OCI-LY1 (cell line): Measurements from ENCODE around the gene UCN2.

Experiments used
- H2AFZ ChIP-seq: fragments of 200-600 bp; sonication (generic), shearing (Covaris generic); 2 replicates; pipeline ENCODE4 v1.6.0; 2014; ENCODE audit warnings: antibody characterized with exemption, mild to moderate bottlenecking, low read length
- H3F3A ChIP-seq: fragments of 200-600 bp; sonication (generic), shearing (Covaris generic); 2 replicates; pipeline ENCODE4 v1.6.0; 2014; ENCODE audit warnings: mild to moderate bottlenecking, antibody characterized with exemption, low read length, moderate library complexity; ENCODE audit not compliant: insufficient read depth
- H3K27ac ChIP-seq: fragments of 200-600 bp; sonication (generic); 2 replicates; pipeline ENCODE4 v1.5.1; 2014; ENCODE audit warnings: low read length, mixed run types, mild to moderate bottlenecking, low read depth; ENCODE audit not compliant: poor library complexity, severe bottlenecking
- H3K27me3 ChIP-seq: fragments of 200-600 bp; sonication (generic); 2 replicates; pipeline ENCODE4 v1.6.0; 2014; ENCODE audit warnings: antibody characterized with exemption, mild to moderate bottlenecking, low read length, moderate library complexity; ENCODE audit not compliant: insufficient read depth
- H3K36me3 ChIP-seq: fragments of 200-600 bp; sonication (generic); 2 replicates; pipeline ENCODE4 v1.6.1; 2014; ENCODE audit warnings: mild to moderate bottlenecking, antibody characterized with exemption, low read length, moderate library complexity, mixed read lengths; ENCODE audit not compliant: insufficient read depth
- H3K4me1 ChIP-seq: fragments of 200-600 bp; sonication (generic); 2 replicates; pipeline ENCODE4 v1.5.1; 2014; ENCODE audit warnings: mild to moderate bottlenecking, low read length, moderate library complexity; ENCODE audit not compliant: insufficient read depth, severe bottlenecking
- H3K4me2 ChIP-seq: fragments of 200-600 bp; sonication (generic), shearing (Covaris generic); 2 replicates; pipeline ENCODE4 v1.6.1; 2014; ENCODE audit warnings: low read length
- H3K4me3 ChIP-seq: fragments of 200-600 bp; sonication (generic); 2 replicates; pipeline ENCODE4 v1.5.1; 2014; ENCODE audit warnings: low read length, low read depth, mild to moderate bottlenecking, mixed read lengths; ENCODE audit not compliant: poor library complexity, severe bottlenecking
- H3K79me2 ChIP-seq: fragments of 200-600 bp; shearing (Covaris generic); 2 replicates; pipeline ENCODE4 v1.6.1; 2016; ENCODE audit warnings: mixed run types, low read length, mixed read lengths; ENCODE audit not compliant: insufficient read depth
- H3K9ac ChIP-seq: fragments of 200-600 bp; sonication (generic), shearing (Covaris generic); 2 replicates; pipeline ENCODE4 v1.6.1; 2014; ENCODE audit warnings: mild to moderate bottlenecking, low read length, mixed read lengths
- H3K9me2 ChIP-seq: fragments of 200-600 bp; sonication (generic), shearing (Covaris generic); 2 replicates; pipeline ENCODE4 v1.6.1; 2014; ENCODE audit warnings: low read depth, mild to moderate bottlenecking, low read length, mixed read lengths
- H3K9me3 ChIP-seq: fragments of 200-600 bp; shearing (Covaris generic); 2 replicates; pipeline ENCODE4 v1.6.1; 2014; ENCODE audit warnings: low read length, mixed read lengths
- H4K20me1 ChIP-seq: fragments of 200-600 bp; sonication (generic), shearing (Covaris generic); 2 replicates; pipeline ENCODE4 v1.6.0; 2016; ENCODE audit warnings: mild to moderate bottlenecking, low read length; ENCODE audit not compliant: insufficient read depth
- EZH2 ChIP-seq: fragments of 200-600 bp; sonication (generic), shearing (Covaris generic); IDR thresholded peaks from 2 replicates; pipeline ENCODE4 v1.8.0; 2017; ENCODE audit warnings: borderline replicate concordance, mixed run types, mild to moderate bottlenecking, antibody characterized with exemption, low read length, moderate library complexity, mixed read lengths
- TF ChIP-seq, protein P1 (sequence below): fragments of 200-600 bp; sonication (generic), shearing (Covaris generic); IDR thresholded peaks from 2 replicates; pipeline ENCODE4 v1.5.1; 2017; ENCODE audit warnings: mild to moderate bottlenecking, antibody characterized with exemption, low read length, moderate library complexity, mixed read lengths

The UCN2 gene

DNA sequence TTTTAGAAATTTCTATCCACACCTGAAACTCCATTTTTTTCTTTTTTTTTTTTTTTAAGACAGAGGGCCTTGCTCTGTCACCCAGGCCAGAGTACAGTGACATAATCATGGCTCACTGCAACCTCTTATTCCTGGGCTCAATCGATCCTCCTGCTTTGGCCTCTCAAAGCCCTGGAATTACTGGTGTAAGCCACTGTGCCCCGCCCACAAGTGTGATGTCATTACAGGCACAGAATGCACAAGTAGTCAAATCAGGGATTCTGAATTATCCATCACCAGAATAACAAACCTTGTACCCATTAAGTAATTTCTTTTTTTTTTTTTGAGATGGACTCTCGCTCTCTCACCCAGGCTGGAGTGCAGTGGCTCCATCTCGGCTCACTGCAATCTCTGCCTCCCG lies 43.9 kb upstream of the UCN2 start:
- peaks cover 47% of the 10 kb centered on the region for H3K36me3 ChIP-seq

DNA sequence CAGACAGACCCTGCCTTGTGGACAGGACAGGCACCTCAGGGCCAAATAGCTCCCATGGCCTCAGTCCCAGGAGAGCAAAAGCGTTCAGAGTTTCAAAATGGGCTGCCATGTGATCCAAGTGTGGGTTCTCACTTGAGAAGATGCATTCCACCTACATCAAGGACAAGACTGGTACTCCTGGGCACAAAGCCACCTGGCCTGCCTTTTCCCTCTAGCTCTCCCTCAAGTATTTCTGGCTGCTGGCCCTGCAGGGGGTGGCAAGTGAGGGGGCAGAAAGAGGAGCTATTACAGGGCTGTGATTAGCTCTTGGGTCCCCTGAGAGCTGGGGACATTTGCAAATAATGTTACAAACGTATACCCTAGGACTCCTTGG lies 38.0 kb upstream of the UCN2 start:
- Histone ChIP-seq H3K9me2 (no peaks in the 10 kb centered on the region), H3K4me1 (no peaks in the 10 kb centered on the region), H3K27me3 (no peaks in the 10 kb centered on the region), H3K9me3 (no peaks in the 10 kb centered on the region), H3K4me2 (no peak overlapping the region), H3K27ac (no peak overlapping the region), H3K79me2 (no peaks in the 10 kb centered on the region), H4K20me1 (no peaks in the 10 kb centered on the region), H3F3A (no peaks in the 10 kb centered on the region), H2AFZ (no peak overlapping the region), H3K4me3 (no peak overlapping the region), H3K36me3 (peaks cover 90% of the 10 kb centered on the region), H3K9ac (no peak overlapping the region)
- TF ChIP-seq, protein P1, sequence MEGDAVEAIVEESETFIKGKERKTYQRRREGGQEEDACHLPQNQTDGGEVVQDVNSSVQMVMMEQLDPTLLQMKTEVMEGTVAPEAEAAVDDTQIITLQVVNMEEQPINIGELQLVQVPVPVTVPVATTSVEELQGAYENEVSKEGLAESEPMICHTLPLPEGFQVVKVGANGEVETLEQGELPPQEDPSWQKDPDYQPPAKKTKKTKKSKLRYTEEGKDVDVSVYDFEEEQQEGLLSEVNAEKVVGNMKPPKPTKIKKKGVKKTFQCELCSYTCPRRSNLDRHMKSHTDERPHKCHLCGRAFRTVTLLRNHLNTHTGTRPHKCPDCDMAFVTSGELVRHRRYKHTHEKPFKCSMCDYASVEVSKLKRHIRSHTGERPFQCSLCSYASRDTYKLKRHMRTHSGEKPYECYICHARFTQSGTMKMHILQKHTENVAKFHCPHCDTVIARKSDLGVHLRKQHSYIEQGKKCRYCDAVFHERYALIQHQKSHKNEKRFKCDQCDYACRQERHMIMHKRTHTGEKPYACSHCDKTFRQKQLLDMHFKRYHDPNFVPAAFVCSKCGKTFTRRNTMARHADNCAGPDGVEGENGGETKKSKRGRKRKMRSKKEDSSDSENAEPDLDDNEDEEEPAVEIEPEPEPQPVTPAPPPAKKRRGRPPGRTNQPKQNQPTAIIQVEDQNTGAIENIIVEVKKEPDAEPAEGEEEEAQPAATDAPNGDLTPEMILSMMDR, result no peak
- no peak for TF ChIP-seq EZH2

More for the DNA sequence above, 43.9 kb upstream of the UCN2 start:
- H3K4me1 ChIP-seq, result peaks cover 18% of the 10 kb centered on the region
- H3K79me2 ChIP-seq, result peaks cover 8% of the 10 kb centered on the region
- H3K9ac ChIP-seq, result no peak overlapping the region
- H4K20me1 ChIP-seq, result no peaks in the 10 kb centered on the region
- no peaks in the 10 kb centered on the region for H3K9me3 ChIP-seq
- H3K27me3 ChIP-seq, result no peaks in the 10 kb centered on the region
- no peak for TF ChIP-seq EZH2
- TF ChIP-seq, protein P1, result no peak
- no peak overlapping the region for H3K4me2 ChIP-seq
- no peaks in the 10 kb centered on the region for H3F3A ChIP-seq
- H3K4me3 ChIP-seq, result no peak overlapping the region
- H3K27ac ChIP-seq, result no peak overlapping the region
- no peak overlapping the region for H2AFZ ChIP-seq
- no peaks in the 10 kb centered on the region for H3K9me2 ChIP-seq

DNA sequence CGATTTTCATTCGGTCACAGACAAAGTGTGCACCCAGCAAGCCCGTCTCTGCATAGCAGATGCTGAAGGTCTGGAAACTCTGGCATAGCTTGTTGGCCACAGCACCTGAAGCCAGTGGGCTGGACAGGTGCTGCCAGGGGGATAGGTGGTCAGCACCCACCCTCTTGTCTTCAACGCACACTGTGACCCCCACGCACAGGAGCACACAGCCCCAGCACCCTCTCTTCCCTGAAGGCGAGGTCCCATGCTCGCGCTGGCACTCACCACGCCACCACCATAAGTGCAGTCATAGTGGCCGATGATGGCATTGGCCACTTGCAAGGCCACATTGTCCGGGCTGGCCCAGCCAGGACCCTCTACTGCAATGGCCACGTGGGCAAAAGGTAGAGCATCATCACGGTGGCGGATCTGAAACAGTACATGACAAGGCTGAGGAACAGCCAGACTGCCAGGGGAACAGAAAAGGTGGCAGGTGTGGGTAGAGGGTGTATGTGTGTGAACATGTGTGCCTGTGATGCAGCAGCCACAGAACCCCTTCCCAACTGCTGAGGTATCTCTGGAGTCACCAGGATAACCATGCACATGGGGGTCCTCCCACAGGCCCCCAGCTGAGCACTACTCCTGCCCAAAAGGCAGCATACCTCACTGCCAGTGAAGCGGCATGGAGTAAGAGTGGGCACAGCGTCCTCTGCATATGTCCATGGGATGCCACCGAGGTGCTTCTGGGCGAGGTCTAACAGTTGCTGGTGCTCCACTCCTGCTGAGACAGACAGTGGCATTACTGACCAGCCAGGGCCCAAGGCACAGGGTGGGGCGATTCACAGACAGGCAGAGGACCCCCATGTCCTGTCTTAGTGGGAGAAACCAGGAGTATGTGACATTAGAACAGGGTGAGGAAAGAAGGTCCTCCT lies 37.4 kb upstream of the UCN2 start:
- no peaks in the 10 kb centered on the region for H3F3A ChIP-seq
- H3K9ac ChIP-seq, result no peak overlapping the region
- H3K79me2 ChIP-seq, result no peaks in the 10 kb centered on the region
- no peak overlapping the region for H3K4me2 ChIP-seq
- no peaks in the 10 kb centered on the region for H3K27me3 ChIP-seq
- H3K9me2 ChIP-seq, result no peaks in the 10 kb centered on the region
- no peak overlapping the region for H3K27ac ChIP-seq
- no peaks in the 10 kb centered on the region for H3K9me3 ChIP-seq
- H3K4me1 ChIP-seq, result no peaks in the 10 kb centered on the region
- no peaks in the 10 kb centered on the region for H4K20me1 ChIP-seq
- H3K36me3 ChIP-seq, result peaks cover 86% of the 10 kb centered on the region
- no peak overlapping the region for H2AFZ ChIP-seq
- no peak overlapping the region for H3K4me3 ChIP-seq
- TF ChIP-seq EZH2, result no peak
- TF ChIP-seq, protein P1, result no peak
